Activated effector memory CD4-positive, alpha-beta T cell treated with Interleukin-2 at 50 U/mL for 16 hours (primary cell): ENCODE data around the gene HOXA11.
A peak's percentile ranks its signal among the peaks of the same experiment; 100 is the strongest.

Source experiments
- DNase-seq: peaks from one replicate; pipeline ENCODE4 v3.0.0-alpha.2; 2020

HOXA11 gene

GRCh38 chr7:27156508-27156898 is 28.5 kb downstream of the HOXA11 start, which contains the start of gene HOXA7:
Gene HOXA7 (minus strand): TSS chr7:27156675. CDS start chr7:27156545, 130 bp downstream.
- DNase-seq: no peak

- DNase-seq: no peak
Observed at GRCh38 chr7:27155816-27156507, 29.1 kb downstream of the HOXA11 start.

- DNase-seq: no peak
Observed at GRCh38 chr7:27154901-27155815, 29.9 kb downstream of the HOXA11 start.

DNA sequence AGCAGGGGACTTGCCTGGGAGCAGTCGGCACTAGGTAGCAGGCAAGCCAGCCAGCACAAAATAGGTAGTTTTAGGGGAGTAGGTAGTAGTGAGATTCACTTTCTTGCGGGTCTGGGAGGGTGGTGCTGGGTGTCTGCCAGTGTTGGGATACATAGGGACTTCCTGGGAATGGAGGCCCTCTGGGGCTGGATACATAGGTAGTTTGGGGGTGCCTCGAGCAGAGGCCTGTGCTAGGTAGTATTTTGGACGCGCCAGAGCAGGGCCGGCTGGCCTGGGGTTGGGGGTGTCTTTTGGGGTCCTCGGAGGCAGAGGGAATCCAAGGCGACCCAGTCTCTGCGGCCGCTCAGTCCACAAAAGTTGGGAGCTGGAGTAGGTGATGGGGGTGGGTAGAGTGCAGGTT is 30.7 kb downstream of the HOXA11 start:
- no peak for DNase-seq

GRCh38 chr7:27153526-27153925 is 31.5 kb downstream of the HOXA11 start:
- no peak for DNase-seq

DNA sequence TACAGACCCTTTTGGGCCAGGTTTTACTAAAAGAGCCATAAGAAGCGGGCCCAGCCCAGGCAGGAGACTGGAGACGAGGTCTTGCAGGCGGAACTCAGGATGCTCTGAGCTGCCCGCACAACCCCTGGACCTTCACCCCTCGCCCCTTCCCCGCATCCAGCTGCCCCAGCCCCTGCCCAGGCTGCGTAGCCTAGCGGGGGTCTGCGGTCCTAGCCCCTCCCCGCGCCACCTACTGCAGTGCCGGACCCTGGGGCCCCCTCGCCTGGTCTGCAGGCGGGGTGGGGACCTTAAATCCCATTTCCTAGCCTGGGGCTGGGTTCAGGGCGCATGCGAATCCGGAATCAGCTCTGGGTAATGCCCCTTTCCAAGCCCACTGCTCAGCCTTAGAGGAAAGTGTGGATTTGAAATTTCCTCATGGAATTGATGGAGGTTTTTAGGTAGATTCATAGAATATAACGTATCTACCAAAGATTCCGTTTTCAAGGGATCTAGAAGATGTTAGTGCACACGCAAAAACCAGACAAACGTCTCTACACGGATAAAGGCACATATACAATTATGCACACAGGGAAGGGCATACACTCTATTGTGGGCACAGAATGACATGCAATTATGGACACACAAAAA is 32.1 kb downstream of the HOXA11 start:
- no peak for DNase-seq

- DNase-seq: no peak
Observed at GRCh38 chr7:27151931-27152815, 32.9 kb downstream of the HOXA11 start, which contains the start of gene HOXA3. Gene HOXA3 (minus strand): TSS chr7:27152583. CDS start chr7:27110640, 41,943 bp downstream.

GRCh38 chr7:27151341-27151930 is 33.6 kb downstream of the HOXA11 start:
- DNase-seq: no peak

GRCh38 chr7:27150568-27151340 is 34.3 kb downstream of the HOXA11 start:
- peak; percentile 54 for DNase-seq

DNA sequence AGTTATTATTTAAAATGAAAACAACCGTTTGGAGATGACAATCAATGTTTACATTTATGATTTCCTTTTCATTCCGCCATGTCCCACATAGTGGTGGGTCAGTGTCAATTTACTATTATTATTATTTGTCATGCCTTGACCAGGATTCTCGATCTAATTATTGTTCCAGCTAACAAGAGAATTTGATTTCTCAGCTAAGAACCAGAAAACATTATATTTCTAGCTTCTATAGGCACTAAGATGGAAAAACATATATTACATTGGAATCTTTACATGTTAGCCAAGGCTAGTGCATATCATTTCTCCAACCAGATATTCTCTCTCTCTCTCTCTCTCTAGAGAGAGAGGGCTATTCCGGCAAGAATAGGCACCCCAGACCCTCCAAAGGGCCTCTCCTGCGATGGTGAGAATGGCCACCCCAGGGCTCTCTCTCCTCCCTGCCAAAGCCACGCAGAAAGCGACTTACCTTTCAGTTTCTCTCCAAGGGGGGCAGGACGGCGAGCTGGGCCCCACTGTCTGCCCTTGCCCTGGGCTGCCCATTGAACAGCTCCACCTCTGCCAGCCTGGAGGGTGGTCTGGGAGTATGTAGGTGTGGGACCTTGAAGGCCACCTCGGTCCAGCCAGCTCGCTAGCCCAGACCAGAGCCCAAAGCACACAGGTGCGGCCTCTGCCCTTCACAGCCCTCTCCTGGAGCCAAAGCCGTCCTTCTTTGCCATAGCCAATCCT is 35.0 kb downstream of the HOXA11 start:
- no peak for DNase-seq

- DNase-seq: no peak
Observed at GRCh38 chr7:27148756-27149641, 36.0 kb downstream of the HOXA11 start.

DNA sequence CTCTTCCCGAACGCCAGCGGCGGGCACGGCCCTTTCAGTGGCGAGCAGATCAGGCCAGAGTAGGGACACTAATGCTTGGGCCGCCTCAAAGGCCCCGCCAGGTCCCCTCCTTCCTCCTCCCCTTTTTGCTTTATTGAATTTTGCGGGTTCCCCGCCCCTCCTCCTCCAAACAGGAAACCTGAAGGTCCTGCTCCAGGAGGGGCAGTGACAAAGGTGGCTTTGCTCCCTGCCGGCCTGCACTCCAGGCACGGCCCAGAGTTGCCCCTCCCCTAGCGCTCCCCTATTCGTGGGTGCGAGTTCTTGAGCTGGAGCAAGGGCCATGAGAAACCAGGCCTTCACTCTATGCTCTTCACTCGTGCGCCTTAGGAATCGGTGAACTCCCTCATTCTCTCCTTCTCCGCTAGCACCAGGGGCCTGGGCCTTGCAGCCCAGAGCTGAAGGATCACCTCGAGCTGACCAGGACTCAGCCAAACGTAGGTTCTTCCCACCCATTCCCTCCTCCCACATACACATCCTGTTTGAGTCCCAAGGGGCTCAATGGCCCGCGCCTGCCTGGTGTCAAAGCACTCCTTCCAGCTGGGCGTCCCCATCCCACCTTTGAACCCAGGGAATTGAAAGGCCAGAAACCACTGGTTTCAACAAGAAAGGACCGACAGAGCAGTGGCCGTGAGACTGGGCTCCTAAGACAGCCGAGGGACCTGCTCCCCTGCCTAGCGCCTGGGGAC is 36.8 kb downstream of the HOXA11 start:
- DNase-seq: no peak

DNA sequence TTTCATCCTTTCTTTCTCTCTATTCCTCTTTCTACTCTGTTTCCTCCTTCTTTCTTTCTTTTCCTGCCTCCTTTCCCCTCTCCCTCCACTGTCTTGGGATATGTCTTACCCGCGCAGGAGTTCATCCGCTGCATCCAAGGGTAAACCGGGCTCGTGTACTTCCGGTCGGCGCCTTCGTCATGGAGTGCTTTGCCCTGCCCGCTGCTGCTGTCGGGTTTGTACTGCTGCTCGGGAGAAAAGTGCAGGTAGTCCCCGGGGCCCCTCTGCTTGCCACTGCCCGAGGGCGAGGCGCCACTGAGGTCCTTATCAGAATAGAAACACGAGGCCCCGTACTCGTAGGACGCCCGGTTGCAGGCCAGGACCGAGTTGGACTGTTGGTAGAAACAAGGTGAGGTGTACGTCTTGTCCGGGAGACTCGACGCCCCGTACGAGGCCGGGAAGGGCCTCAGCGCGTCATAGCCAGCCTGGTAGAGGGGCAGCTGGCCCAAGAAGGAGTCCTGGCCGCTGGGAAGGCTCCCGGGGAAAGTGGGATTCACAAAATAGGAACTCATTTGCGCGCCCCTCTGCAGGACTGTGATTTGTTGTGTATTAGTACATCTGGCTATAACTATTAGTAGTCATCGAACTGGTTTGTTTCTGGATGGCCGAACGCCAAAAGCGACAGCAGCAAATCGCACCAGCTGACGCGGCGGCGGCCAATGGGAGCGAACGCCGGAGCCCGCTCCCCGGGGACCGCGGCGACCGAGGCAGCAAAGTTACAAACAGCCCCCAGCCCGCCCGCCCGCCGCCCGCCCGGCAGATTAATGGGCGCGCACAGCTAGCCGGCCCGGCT is 37.6 kb downstream of the HOXA11 start, which contains the start of gene HOXA6:
Gene HOXA6, minus strand, starts transcription at position 576 of the 832 bp plus-strand sequence. Its CDS starts 25 bp downstream, at position 551.
- no peak for DNase-seq

DNA sequence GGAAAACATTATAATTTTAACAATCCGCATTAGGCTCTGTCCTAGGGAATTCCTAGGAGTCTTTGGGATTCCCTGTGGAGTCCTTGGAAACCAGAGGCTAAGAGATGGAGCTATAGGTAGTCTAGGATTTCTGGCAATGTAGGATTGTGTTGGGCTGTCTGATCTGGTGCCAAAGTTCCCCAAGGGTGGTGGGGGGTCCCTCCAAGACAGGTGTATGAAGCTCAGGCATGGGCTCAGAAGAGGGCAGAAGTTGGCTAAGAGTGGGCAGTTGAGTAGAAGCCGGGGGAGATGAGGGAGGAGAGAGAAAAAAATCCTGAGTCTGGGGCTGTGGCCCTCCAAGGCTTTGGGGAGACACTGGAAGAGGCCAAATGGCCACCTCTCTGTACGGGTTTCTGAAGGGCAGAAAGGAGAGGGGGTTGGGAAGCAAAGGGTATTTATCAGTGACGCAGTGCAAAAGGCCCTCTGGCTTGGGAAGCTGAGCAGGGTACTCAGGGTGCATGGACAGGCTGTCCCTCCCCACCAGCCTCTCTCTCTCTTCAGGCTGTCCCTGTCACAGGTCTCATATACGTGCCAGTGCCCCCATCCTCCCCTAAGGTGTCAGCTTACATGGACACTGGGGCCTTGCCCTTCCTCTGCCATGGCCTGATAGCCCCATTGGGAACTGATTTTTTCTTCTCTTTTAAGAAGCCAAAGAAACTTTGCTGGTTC is 38.4 kb downstream of the HOXA11 start:
- no peak for DNase-seq

DNA sequence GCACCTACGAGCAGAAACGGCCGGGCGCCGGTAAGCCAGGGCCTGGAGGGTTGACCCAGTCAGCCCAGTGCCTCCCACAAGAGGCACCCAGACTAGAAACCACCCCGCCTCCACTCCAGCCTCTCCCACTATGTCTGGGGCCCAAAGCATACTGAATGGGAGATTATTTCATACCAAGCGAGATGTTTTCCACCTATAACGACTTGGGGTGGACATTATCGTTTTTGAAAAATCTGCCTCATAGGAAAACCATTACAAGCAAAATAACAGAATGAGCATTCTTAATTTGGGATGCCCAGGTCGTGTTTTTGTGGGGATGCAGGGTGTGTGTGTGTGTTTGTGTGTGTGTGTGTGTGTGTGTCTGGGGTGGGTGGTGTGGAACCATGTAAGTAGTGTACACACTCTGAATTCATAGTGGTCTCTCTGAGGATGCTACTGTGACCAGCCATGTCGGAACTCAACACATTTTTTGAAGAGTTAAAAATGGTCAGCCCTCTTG is 39.1 kb downstream of the HOXA11 start:
- DNase-seq: no peak

DNA sequence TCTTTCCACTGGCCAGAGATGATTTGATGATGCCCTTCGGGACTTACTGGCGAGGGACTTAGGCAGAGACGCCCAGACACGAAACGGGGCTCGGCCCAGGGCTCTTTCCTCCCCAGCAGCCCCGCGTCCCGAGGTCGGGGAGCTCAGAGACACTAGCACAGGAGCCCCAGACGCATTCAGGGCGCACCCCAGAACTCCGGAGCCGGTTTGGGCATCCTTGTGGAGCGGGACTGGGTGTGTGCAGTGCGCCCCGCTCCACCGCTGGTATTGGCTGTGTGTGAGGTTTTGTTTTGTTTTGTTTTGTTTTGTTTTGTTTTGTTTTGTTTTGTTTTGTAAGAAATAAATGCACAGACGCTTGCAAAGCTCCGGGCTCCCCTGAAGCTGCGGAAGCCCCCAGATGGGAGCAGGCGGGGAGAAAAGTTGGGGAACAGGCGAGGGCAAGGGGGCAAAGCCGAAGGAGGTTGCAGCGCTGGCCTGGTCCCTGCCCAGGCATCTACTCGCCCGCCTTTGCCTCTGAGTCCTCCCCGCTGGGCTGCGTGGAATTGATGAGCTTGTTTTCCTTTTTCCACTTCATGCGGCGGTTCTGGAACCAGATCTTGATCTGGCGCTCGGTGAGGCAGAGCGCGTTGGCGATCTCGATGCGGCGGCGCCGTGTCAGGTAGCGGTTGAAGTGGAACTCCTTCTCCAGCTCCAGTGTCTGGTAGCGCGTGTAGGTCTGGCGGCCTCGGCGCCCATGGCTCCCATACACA is 39.7 kb downstream of the HOXA11 start:
- no peak for DNase-seq
